GM21786 (cell line): ENCODE results near the gene DAB1.

Experiments
- ATAC-seq: cut with Tn5 transposase; IDR thresholded peaks from one replicate; pipeline ENCODE4 v1.9.1; 2021; ENCODE audit not compliant: unreplicated experiment

The DAB1 gene

DNA sequence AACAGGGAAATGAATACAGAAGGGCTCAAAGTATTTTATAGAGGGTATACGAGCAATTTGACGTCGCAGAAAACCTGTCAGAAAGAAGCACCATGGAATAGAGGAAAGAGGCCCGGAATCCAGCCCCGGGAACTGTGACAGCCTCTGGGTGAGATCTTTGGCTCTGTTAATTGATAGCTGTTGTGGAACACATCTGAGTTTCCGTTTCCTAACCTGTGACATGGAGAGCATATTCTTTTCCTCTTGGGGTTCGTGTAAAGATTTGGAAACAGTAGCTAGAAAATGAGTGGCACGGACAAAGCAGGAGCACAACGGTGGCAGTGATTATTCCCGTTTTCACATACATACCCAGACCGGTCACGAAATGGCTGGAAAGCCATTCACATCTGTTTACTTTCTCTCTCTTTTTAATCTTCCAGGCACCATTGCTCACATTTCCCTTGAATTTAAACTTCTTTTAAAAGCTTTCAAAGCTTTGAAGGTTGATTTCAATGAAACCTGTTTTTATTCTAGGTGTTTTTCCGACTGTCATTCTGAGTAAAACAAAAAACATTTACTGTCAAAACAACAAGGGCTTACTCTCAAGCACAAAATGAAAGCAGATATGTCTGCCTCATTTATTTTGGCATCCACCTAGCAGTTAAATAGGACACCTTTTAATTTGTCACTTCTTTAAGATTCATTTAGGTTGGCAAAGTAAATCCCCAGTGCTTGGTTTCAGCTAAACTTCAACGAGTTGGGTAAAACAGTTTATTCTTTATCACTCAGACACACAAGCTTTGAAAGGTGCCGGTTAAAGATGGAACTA is 431.3 kb downstream of the DAB1 start:
- ATAC-seq: no peak

DNA sequence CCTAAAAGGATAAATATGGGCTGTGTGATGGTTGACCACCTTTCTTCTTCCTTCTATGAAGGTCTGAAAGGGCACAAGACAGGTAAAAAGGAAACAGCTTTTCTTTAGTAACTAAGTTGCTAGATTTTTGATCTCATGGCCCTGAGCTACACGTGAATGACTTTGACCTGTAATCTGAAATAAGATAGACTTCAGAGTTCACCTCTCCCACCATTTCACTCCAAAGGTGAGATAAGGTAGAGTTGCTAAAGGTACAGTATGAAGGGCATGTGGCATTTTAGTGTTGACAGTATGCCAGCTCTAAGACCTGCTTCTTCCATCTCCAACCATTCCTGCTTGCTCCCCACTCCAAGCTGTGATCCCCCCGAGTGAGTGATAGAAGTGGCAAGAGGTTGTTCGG is 432.3 kb downstream of the DAB1 start:
- no peak for ATAC-seq

DNA sequence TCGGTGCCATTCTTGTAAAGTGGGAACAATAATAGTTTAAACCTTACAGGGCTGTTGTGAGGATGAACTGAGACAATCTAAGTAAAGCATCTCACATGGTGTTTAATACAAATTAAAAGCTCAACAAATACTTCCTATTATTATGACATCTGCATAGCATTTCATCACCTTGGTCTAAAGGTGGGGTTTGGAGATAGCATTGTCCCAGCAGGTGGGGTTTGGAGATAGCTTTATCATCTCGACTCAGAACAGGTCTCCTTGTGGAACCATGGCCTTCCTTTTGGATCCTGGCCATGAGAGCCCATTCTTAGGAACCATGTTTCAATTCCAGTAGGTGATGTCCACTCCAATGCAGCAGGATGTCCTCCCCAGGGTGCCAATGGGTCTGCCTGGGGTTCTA is 437.5 kb downstream of the DAB1 start:
- ATAC-seq: no peak

DNA sequence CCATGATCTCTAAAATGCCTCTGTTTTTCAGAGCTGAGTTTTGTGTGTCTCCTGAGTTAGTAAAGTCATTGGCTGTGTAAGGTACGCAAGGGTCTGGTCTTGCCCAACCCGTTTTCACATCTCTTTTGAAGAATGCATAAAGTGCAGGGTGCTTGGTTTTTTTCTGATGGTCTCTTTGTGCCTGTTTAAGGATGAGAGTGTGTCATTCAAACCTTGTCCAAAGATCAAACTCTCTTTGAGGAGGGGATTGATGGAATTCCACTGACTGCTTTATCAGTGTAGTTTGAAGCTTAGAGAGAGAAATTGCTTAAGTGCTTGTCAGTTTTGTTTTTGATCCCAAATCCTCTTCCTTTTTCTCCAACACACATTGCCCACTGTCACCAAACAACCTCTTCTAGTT is 438.0 kb downstream of the DAB1 start:
- ATAC-seq: no peak

DNA sequence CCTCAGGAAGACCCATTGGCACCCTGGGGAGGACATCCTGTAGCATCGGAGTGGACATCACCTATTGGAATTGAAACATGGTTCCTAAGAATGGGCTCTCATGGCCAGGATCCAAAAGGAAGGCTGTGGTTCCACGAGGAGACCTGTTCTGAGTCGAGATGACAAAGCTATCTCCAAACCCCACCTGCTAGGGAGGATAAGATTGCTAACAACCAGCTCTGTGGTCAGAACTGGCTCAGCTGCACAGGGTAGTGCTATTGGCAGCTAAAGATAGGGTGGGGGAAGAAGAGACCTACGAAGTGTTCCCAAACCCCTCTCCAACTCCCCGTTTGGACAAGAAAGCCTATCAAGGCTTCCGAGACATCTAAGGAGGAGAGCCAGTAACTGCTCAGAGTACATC is 440.4 kb downstream of the DAB1 start:
- no peak for ATAC-seq

DNA sequence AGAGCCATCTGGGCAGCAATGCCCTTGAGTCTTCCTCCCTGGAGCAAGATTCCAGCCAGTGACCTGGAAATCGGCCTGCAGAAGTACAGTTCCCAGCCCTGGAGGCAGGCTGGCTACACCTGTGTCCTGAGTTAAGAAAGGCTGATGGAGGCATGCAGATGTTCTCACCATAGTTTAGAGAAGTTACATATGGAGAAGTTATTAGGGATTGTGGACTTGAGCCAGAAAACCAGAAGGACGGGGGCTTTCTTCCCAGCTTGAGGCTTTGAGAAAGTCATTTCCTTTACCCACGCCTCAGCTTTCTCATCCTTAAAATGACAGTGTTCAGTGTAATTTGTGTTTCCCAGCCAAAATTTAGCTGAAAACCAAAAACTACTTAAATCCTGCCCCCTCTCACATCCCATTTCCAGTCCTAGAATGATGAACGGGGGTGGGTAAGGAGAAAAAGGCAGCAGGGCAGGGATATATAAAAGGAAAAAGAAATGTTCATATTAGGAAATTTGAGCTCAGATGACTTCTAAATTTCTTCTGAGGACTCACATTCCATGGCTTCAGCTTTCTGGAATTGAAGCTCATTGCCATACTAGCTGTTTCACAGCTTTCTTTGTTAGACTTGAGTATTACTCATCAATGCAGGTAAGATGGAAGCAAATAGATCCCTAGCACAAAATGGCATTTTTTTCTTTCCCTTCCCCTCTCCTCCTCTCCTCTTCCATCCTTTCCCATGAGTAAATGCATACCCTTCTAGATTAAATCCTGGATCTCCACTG is 443.7 kb downstream of the DAB1 start:
- no peak for ATAC-seq

DNA sequence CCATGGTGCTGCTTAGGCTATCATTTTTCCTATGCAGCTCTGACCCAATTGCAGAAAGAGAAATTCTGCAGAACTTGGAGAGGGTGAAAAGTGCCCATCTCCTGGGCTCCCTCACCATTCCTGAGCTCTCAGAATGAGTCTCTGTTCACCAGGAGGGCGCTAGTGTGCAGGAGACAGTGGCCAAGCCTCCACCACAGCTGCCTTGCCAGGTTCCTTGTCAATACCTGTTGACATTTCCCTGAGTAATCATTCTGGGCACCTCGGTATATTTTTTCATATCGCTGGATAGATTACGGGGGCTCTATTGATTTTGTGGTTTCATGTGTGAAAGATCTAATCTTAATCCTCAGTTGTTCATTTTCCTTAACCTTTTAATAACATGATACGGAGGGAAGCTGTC is 445.0 kb downstream of the DAB1 start:
- ATAC-seq: no peak

DNA sequence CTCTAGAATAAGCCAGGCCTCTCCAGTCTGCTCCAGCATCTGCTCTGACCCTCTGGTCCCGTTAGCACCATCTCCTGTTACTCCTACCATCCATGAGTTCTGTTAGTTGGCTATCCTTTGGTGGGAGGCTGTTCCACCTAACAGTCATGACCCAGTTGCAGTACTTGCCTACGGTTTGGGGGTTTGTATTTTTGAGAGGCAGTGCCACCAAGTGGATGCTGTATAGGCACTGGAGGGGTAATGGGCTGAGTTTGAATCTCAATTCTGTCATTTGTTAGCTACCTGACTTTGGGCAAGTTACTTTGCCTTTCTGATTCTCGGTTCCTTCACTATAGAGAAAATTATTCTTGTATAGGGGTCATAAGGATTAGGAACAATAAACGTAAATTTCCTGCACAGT is 445.9 kb downstream of the DAB1 start:
- no peak for ATAC-seq

DNA sequence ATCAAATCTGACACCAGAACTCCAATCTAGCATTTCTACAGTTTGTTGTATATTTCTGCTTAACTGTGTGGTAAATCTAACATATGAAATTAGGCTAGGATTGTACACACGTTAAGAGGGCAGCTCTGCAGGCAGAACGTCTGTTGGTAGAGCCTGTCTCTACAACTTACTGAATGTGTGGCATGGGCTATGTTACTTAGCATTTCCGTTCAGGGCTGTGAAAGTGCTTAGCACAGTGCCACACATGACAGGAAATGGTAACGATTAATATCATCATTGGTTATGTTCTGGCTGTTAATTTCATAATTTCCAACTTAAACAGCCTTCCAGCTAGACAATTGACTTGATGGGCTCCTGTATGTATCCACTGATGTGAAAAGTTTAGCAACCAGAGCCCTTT is 448.4 kb downstream of the DAB1 start:
- ATAC-seq: no peak

DNA sequence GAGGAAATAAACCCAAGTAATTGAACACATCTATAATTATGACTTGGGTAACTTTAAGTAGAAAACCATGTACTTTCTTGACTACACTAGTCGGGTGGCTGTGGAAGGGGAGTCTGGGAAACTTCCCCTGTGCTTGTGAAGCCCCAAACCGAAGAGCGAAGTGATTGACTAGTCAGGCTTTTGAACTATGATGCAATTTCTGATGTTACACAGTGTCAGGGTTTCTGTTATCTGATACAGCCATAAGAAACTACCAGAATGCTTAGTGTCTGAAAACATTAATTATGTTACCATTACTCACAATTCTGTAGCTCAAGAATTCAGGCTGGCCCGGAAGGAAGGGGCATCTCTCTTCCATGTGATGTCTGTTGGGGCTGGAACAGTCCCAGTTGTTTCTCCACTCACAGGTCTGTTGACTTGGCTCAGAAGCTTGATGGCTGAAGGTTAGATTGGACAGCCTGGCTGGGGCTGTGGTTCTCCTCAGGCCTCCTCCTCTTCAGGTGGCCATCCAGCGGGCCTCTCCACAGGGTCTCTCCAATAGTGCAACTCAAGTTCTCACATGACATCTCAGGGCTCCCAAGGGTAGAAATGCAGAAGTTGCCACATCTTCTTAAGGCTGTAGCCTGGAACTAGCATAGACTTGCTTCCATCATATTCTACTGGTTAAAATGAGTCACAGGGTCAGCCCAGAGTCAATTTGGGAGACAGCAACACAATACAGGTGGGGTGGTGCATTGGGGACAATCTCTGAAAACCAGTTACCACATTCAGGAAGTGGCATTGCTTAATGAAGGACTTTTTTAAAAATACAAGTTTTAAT is 449.7 kb downstream of the DAB1 start:
- no peak for ATAC-seq

DNA sequence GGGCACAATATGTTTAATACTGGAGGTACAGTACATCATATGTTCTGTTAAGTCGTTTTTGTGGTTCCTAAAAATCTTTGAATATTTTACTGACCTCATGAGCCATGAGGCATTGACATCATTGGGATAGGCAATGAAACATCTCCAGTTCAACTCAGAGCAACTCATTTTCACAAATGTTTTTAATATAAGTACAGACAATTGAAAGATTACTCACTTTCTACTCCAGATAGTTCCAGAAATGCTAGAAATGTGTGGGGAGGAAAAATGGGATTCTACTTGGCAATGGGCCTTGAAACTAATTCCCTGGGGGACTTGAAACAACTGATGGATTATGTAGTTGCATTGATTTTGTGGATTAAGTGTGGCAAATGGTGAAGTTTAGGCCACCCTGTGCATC is 450.9 kb downstream of the DAB1 start:
- ATAC-seq: no peak

DNA sequence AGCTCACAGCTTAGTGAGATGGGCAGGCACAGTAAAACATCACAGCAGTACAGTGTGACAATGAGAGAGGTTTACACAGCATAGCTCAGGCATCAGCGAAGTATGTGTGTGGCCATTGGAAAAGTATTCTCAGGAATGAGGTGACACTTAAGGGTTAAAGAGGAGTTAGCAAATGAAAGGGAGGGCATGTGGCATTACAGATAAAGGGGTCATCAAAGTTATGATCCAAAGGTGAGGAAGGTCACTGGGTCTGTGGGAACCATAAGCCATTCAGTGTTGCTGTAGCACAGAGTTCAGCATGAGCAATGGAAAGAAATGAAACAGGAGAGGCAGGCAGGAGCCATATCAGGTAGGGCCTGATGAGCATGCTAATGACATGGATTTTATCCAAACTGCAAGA is 453.6 kb downstream of the DAB1 start:
- ATAC-seq: no peak

DNA sequence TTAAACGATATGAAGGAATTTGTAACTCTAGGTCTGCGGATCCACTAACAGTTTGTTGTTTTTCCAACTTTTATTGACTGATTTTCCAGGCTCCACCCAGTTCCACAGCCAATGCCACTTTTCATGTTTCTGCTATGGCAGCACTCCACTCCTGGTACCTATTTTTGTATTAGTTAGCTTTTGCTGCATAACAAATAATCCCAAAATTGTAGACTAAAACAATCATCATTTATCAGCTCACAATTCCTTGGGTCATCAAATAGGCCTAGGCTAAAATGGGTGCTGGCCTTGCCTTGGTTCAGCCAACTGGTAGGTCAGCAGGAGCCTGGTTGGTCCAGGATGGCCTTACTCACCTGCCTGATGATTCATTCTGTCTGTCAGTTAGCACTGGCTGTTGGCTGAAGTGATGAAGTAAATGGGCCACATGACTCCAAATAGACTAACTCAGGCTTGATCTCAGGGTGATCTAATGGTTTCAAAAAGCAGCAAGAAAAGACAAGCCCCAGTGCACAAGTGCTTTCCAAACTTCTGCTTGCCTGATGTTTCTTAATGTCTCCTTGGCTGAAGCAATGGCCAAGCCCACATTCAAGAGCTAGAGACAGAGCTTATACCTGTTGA is 454.9 kb downstream of the DAB1 start:
- ATAC-seq: no peak

DNA sequence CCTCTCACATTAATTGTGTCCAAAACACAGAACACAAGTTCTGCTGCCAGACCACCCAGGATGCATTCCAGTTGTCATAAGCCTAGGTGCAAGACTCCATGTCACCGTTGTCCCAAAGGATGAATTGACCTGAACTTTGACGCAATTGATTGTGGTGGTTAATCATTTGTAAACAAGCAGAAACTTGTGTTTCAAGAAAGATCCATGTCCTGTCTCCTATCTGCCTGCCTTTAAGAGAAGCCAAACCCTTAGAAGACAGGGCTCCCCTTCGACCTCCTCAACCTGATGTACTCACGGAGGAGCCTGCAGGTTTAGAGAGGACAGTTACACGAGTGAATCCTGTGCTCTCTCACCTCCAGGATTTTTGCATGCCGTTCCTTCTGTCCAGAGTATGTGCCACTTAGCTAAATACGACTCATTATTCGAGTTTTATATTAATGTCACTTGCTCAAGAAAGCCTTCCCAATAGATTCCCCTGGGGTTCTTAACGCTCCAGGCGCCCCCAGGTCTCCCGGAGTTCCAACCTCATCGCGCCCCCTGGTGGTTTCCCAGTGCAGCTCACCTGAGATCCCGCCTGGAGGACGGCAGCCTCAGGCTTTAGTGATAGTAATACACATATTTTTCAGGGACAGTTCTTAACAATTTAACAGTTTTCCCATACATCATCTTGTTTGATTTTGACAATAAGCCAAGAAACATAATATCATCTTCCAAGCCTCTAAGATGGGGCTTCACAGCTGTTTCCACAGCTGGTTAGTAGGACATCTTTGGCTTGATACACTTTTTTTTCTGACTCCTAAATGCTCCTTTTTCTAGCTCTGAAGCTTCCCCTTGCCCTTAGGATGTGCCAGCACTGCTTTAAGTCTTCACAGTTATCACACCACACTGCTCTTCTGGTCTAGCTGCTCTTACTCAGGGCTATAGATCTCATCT is 455.7 kb downstream of the DAB1 start:
- no peak for ATAC-seq

DNA sequence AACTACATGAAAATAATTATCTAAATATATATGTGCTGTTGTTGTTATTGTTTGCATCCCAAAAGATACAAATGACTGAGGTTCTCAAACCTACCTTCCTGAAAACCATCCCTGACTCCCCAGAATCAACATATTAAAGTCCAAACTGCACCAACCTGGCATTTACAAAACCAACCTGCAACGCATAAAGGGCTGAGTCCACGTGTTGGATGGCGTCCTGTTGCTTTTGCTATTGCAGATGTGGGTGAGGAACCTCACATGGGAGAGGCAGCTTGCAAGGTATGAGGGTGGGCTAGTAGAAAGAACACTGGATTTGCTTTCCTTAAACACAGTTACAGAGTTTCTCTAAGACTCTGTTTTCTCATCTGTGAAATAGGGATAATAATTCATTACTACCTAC is 456.5 kb downstream of the DAB1 start:
- no peak for ATAC-seq

DNA sequence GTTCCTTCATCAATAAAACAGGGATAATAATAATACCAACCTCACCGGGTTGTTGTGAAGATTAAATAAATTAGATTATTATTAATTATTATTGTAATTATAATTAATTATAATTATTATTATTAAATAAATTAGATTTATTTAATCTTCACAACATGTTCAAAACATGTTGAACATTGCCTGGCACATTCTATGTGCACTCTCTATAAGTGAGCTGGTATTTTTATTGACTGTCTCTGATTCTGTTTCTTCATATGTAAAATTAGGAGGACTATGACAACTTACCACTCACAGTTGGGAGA is 457.2 kb downstream of the DAB1 start:
- ATAC-seq: no peak

DNA sequence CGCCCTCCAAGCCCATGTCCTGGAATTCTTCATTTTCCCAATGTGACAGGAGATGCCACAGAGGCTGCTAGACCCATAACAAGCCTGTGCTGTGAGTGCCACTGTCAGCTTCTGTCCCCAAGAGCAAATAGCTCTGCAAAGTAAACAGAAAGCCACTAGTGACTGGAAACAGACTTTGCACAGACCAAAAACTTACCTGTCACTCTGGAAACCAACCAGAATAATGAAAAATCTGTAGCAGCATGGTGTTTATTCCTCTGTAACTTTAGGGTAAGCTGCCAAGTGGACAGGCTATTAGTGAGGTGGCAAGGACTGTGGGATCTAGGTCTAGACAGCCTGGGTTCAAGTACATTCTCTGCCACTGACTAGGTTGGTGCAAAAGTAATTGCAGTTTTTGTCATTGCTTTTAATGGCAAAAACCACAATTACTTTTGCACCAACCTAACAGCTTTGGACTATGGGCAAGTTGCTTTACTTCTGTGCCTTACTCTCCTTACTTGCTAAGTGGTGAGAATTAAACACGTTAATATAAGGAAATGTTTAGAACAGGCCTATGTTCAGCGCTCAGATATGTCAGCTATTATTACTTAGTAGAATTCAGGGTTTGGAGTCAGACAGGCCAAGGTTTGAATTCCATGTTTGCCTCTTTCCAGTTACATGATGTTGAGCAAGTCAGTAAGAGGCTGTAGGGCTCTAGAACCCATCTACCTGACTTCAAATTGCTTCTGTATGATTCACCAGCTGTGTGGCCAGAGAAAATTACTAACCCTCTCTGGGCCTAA is 457.8 kb downstream of the DAB1 start, which contains the start of gene C8B:
Gene C8B (minus strand): TSS at position 100 of the 782 bp plus-strand sequence. CDS start 67 bp downstream, at position 33.
- no peak for ATAC-seq

DNA sequence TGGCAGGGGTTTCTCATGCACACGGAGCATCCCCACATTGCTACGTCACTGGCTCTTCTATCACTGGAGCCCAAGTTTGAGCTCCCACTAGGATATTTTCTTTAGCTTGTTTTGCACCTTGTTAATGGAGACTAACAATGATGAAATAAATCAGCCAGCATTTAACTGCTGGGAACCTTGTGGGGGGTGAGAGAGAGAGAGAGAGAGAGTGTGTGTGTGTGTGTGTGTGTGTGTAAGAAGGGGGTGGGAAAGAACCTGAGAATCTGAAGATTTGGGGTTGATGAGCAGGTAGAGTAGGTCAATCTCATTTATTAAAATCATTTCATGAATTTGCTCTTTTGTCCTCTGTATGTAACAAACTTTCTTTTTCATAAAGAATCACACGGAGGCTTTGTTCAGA is 458.7 kb downstream of the DAB1 start:
- no peak for ATAC-seq

DNA sequence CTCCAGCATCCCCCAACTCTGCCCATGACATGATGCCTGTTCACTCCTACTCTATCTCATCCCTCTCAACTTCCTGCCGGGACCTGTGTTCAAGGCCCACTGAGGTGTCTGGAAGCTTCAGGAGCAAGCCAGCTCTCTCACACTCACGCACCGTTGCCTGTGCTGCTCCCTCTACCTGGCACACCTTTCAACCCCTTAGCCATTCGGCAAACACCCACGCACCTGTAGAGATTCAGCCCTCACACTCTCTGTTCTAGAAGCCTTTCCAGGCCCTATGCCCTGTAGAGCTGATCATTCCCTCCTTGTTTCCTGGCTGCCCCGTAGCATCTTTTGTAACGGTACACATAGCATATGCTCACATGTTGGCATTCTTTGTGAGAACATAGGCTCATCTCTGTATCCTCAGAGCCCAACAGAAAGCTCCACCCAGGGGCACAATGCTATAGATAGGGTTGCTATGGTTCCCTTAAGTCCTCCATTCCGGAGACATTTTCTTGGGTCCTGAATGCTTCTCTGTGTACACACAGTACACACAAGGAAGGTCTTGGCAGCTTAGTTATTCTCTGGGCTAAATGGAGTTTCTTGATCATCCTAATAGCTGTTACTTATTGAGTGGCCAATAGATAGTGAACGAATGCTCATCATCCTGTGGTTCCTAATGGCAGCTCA is 459.4 kb downstream of the DAB1 start:
- ATAC-seq: no peak
